ENCODE measurements around the gene ATG2A. TPM values are rescaled to one million over a fixed set of nuclear protein-coding genes. Genes with fewer than 3 reads are reported as not detected.

Gene ATG2A
- total and polyA plus RNA-seq, 10 of the 15 experiments (the other 5 are each of a cell fraction or from before 2014, with no cell fraction given), result 0.08 to 19.0 (median 4.6) TPM

- TF ChIP-seq CUX1 (IDR thresholded peaks at IDR 0.05; ENCODE audit: insufficient replicate concordance, low read depth, low read length), result no peak
- TF ChIP-seq ZNF384 (IDR thresholded peaks at IDR 0.05; ENCODE audit: borderline replicate concordance, low read depth, low read length), result peak; percentile 66; the same call in 1 of the 2 replicates
- no peak for TF ChIP-seq CHD1 (IDR thresholded peaks at IDR 0.05; ENCODE audit: low read depth, low read length)
- no peak for TF ChIP-seq HDAC2 (IDR thresholded peaks at IDR 0.05)
- no peak for TF ChIP-seq ZSCAN29 (IDR thresholded peaks at IDR 0.05)
- TF ChIP-seq ATF7 (IDR thresholded peaks at IDR 0.05; ENCODE audit: low read depth), result peak; percentile 94
- no peak for TF ChIP-seq RELA (IDR thresholded peaks at IDR 0.05; ENCODE audit: borderline replicate concordance, partially characterized antibody)
- no peak for TF ChIP-seq YY1 (IDR thresholded peaks at IDR 0.05; ENCODE audit: low read depth, low read length)
- TF ChIP-seq MYC (IDR thresholded peaks at IDR 0.05; ENCODE audit: insufficient read depth, insufficient read length, insufficient replicate concordance, low read length, severe bottlenecking), result no peak
- TF ChIP-seq TCF7 (IDR thresholded peaks at IDR 0.05; ENCODE audit: borderline replicate concordance), result no peak
- no peak for TF ChIP-seq IRF3 (IDR thresholded peaks at IDR 0.05)
- TF ChIP-seq KAT2A (conservative IDR thresholded peaks at IDR 0.05; ENCODE audit: control insufficient read depth, low read depth, low read length), result no peak
- 0 out of 2 replicates have a peak, but pooled peaks have one; percentile 10 for TF ChIP-seq JUND (IDR thresholded peaks at IDR 0.05; ENCODE audit: low read depth, low read length)
- TF ChIP-seq SMC3 (IDR thresholded peaks at IDR 0.05; ENCODE audit: borderline replicate concordance, low read length), result no peak
- peak; percentile 43 for TF ChIP-seq NR2C1 (IDR thresholded peaks at IDR 0.05)
- 0 out of 2 replicates have a peak, but pooled peaks have one; percentile 20 for TF ChIP-seq HDGF (IDR thresholded peaks at IDR 0.05)
- no peak for TF ChIP-seq CBX5 (IDR thresholded peaks at IDR 0.05; ENCODE audit: low read depth)
- peak; percentile 83; the same call in 1 of the 2 replicates for TF ChIP-seq IKZF1 (conservative IDR thresholded peaks at IDR 0.05)
- peak; percentile 80 for TF ChIP-seq CREM (IDR thresholded peaks at IDR 0.05; ENCODE audit: low read depth)
- peak; percentile 90 for TF ChIP-seq IKZF2 (IDR thresholded peaks at IDR 0.05)
- TF ChIP-seq YBX1 (IDR thresholded peaks at IDR 0.05), result no peak
- TF ChIP-seq NFIC (IDR thresholded peaks at IDR 0.05; ENCODE audit: low read depth, low read length), result no peak
- 0 out of 2 replicates have a peak, but pooled peaks have one; percentile 60 for TF ChIP-seq ZNF24 (IDR thresholded peaks at IDR 0.05)
- TF ChIP-seq IRF5 (IDR thresholded peaks at IDR 0.05; ENCODE audit: borderline replicate concordance), result no peak
- 0 out of 2 replicates have a peak, but pooled peaks have one; percentile 57 for TF ChIP-seq MYB (IDR thresholded peaks at IDR 0.05; ENCODE audit: borderline replicate concordance, low read depth, low read length)
These were observed 51.5 kb downstream of the ATG2A start (continued) for GRCh38 chr11:64865286-64866172.
